ENCODE measurements around the gene DYRK1A. TPM values are rescaled to one million over a fixed set of nuclear protein-coding genes. Genes with fewer than 3 reads are reported as not detected.

DYRK1A gene
- total RNA-seq, 1 experiment from 2014 or later, result 49.3 TPM

DNA sequence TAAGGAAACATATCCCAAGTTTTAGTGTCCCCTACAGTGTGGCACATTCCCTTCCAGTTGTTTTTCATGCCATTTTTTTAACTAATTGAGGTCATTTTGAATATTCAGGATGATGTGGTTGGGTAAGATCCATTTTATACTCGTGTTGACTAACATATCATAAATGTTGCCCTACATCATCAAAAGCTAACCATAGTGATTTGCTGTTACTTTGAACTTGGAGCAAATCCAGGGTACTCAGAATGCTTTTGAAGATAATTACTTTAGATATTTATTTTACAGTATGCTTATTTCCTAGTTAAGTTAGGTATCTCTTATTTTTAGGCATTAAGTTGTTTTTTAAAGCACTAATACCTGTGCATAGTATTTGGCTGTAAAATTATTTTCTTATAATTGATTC lies 57.8 kb downstream of the DYRK1A start (continued):
- TF ChIP-seq ZBTB33 (IDR thresholded peaks at IDR 0.05; ENCODE audit: extremely low read depth, insufficient replicate concordance, low read length) (no peak), CBX3 (IDR thresholded peaks at IDR 0.05; ENCODE audit: low read depth) (no peak), ATF3 (IDR thresholded peaks at IDR 0.05) (no peak), POLR2AphosphoS5 (IDR thresholded peaks at IDR 0.05; ENCODE audit: low read depth, low read length) (no peak), YY1 (IDR thresholded peaks at IDR 0.05; ENCODE audit: extremely low read depth, insufficient replicate concordance, low read depth, low read length) (no peak), SP1 (IDR thresholded peaks at IDR 0.05; ENCODE audit: low read depth) (no peak)

DNA sequence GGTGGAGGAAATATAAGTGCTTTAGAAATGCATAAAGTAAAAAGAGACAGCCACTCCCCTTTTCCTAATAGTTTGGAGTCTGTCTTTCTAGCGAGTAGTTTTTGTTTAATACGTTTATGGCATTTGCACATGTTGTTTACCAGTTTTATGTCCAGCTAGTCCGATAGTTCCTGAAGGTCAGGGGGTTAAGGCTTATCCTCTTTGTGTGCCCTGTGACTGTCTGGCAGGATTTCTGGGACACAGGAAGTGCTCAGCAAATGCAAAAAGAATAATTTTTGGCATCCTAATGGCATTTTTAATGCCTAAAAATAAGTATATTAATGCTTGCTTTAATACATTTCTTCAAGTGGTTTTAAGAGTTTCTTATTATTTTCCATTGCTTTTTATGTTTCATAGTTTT lies 58.4 kb downstream of the DYRK1A start:
- peaks cover 0 to 12% of the 10 kb centered on the region in 2 experiments; a peak in 1 of 4 replicates for H3K36me3 ChIP-seq (ENCODE audit: control insufficient read depth in 1 of 2, insufficient read depth in 2 of 2, low read length in 2 of 2)
- no peaks in the 10 kb centered on the region for H3K9me3 ChIP-seq (ENCODE audit: control insufficient read depth in 1 of 2, insufficient read depth in 1 of 2, low read depth in 1 of 2, low read length in 2 of 2)
- intact Hi-C loops (cut with micrococcal nuclease), result loop anchor here (10.0 kb wide), 1 partner anchor 260 kb away; no protein-coding TSS in a partner anchor
- no peaks in the 10 kb centered on the region for H3K4me1 ChIP-seq (ENCODE audit: control insufficient read depth in 1 of 2, insufficient read depth in 2 of 2, low read length in 2 of 2)
- H2AFZ ChIP-seq (ENCODE audit: low read depth, low read length, poor library complexity, severe bottlenecking), result no peak overlapping the region
- H3K4me3 ChIP-seq (replicated peaks in 1 of 2; ENCODE audit: low read depth in 1 of 2, low read length in 2 of 2), result no peak overlapping the region
- no peak overlapping the region for H3K27ac ChIP-seq (ENCODE audit: low read depth, low read length)
- no peak overlapping the region for H3K9ac ChIP-seq (ENCODE audit: low read length)
- RAD21 ChIA-PET (ENCODE audit: low non-redundant PET in 1 of 2, low total read pairs in 2 of 2, uncharacterized antibody in 2 of 2, unreplicated experiment in 2 of 2), result no interaction called here
- 0 out of 2 replicates have a peak, but pooled peaks cover 8% of the 10 kb centered on the region for H4K20me1 ChIP-seq (ENCODE audit: insufficient read depth)
- peaks cover 95% of the 10 kb centered on the region for H3K79me2 ChIP-seq (ENCODE audit: insufficient read depth, low read length)
- no TSS peak for BruUV-seq (replicated peaks)
- H3K4me2 ChIP-seq (ENCODE audit: low read length), result no peak overlapping the region
- ATAC-seq, result no peak
- H3K9me2 ChIP-seq (ENCODE audit: insufficient read depth), result no peaks in the 10 kb centered on the region
- DNase-seq (ENCODE audit: low read depth, low spot score), result no peak
- H3K27me3 ChIP-seq (ENCODE audit: insufficient read depth, low read length), result no peaks in the 10 kb centered on the region
- CTCF ChIA-PET, result no interaction called here
- POLR2A ChIA-PET, result no interaction called here
- TF ChIP-seq POLR2AphosphoS5 (IDR thresholded peaks at IDR 0.05; ENCODE audit: low read depth, low read length) (no peak), FOSL1 (IDR thresholded peaks at IDR 0.05; ENCODE audit: low read depth) (no peak), EGR1 (IDR thresholded peaks at IDR 0.05; ENCODE audit: low read depth) (no peak), REST (IDR thresholded peaks at IDR 0.05; ENCODE audit: low read depth) (no peak), JUND (IDR thresholded peaks at IDR 0.05) (no peak), POLR2A (IDR thresholded peaks at IDR 0.05; ENCODE audit: borderline replicate concordance, extremely low read depth, insufficient read depth, insufficient read length) (no peak), YY1 (IDR thresholded peaks at IDR 0.05; ENCODE audit: extremely low read depth, insufficient replicate concordance, low read depth, low read length) (no peak), ATF3 (IDR thresholded peaks at IDR 0.05) (no peak), ZNF274 (IDR thresholded peaks at IDR 0.05; ENCODE audit: low read depth, low read length) (no peak), EZH2 (IDR thresholded peaks at IDR 0.05) (no peak), CEBPB (IDR thresholded peaks at IDR 0.05; ENCODE audit: low read depth) (no peak)
- TF ChIP-seq, protein P1, sequence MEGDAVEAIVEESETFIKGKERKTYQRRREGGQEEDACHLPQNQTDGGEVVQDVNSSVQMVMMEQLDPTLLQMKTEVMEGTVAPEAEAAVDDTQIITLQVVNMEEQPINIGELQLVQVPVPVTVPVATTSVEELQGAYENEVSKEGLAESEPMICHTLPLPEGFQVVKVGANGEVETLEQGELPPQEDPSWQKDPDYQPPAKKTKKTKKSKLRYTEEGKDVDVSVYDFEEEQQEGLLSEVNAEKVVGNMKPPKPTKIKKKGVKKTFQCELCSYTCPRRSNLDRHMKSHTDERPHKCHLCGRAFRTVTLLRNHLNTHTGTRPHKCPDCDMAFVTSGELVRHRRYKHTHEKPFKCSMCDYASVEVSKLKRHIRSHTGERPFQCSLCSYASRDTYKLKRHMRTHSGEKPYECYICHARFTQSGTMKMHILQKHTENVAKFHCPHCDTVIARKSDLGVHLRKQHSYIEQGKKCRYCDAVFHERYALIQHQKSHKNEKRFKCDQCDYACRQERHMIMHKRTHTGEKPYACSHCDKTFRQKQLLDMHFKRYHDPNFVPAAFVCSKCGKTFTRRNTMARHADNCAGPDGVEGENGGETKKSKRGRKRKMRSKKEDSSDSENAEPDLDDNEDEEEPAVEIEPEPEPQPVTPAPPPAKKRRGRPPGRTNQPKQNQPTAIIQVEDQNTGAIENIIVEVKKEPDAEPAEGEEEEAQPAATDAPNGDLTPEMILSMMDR (IDR thresholded peaks at IDR 0.05 in 2 of 3, conservative IDR thresholded peaks at IDR 0.05 in 1 of 3; ENCODE audit: borderline replicate concordance in 1 of 3, insufficient read depth in 1 of 3, low read depth in 2 of 3, low read length in 2 of 3), result no peak
